ENCODE measurements around the gene LRRC75A. TPM values are rescaled to one million over a fixed set of nuclear protein-coding genes. Genes with fewer than 3 reads are reported as not detected.

LRRC75A gene
- total and polyA plus RNA-seq, 2 of the 8 experiments (the other 6 are each of a cell fraction or from before 2014, with no cell fraction given): 9.7 to 9.9 TPM

DNA sequence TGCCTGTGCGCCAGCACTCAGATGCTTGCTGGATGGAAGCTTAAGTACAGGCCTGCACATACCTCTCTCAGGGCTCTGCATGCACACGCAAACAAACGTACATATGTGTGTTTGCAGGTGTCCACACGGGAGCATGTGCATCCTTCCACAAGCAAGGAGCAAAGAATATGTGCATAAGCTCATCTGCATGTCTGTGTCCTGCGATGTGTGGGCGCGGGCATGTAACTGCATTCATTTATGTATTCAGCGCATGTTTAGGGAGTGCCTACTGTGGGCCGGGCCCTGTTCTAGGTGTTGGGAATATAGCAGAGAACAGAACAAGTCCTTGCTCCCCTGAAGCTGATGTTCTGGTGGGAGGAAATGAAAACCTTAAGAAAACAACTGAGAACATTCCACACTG lies 62.9 kb downstream of the LRRC75A start:
- Histone ChIP-seq H4K20me1 (replicated peaks in 1 of 2; ENCODE audit: control insufficient read depth in 1 of 2, insufficient read depth in 2 of 2, low read length in 2 of 2) (no peaks in the 10 kb centered on the region), H3K9ac (replicated peaks in 1 of 4; ENCODE audit: extremely low read depth in 1 of 4, low read depth in 3 of 4, low read length in 3 of 4) (no peak overlapping the region), H2BK5ac (ENCODE audit: low read depth, low read length) (no peak overlapping the region), H3K4me1 (replicated peaks in 1 of 4; ENCODE audit: control insufficient read depth in 3 of 4, insufficient read depth in 4 of 4, low read length in 3 of 4) (no peaks in the 10 kb centered on the region), H3K4me2 (ENCODE audit: insufficient read depth in 1 of 2, low read depth in 2 of 2, low read length in 2 of 2) (no peak overlapping the region), H3K23ac (ENCODE audit: insufficient read length) (no peak overlapping the region), H3K79me1 (ENCODE audit: low read depth, low read length) (no peaks in the 10 kb centered on the region), H2BK15ac (ENCODE audit: low read length) (0 out of 2 replicates have a peak overlapping the region, but pooled peaks have one; percentile 8), H3K27ac (ENCODE audit: low read depth, low read length) (no peak overlapping the region), H3K79me2 (ENCODE audit: control insufficient read depth in 1 of 2, insufficient read depth in 2 of 2, low read length in 2 of 2) (no peaks in the 10 kb centered on the region), H3K4me3 (ENCODE audit: extremely low read depth in 1 of 4, insufficient read depth in 2 of 4, low read depth in 3 of 4, low read length in 4 of 4) (no peak overlapping the region), H2BK20ac (ENCODE audit: low read length) (no peak overlapping the region), H4K8ac (ENCODE audit: extremely low read depth, insufficient read depth, low read length) (peak overlapping the region; percentile 23; the same call in 1 of the 2 replicates), H4K91ac (replicated peaks; ENCODE audit: insufficient read length, low read length) (no peak overlapping the region), H3K4ac (replicated peaks; ENCODE audit: insufficient read length, low read depth, low read length) (no peak overlapping the region), H3K9me3 (ENCODE audit: insufficient read depth in 2 of 2, low read depth in 1 of 2, low read length in 1 of 2) (no peaks in the 10 kb centered on the region), H2BK120ac (replicated peaks; ENCODE audit: low read depth, low read length) (no peak overlapping the region), H4K5ac (ENCODE audit: insufficient read length, low read depth, low read length) (no peak overlapping the region), H2AFZ (ENCODE audit: low read length) (no peak overlapping the region), H3K27me3 (replicated peaks in 1 of 4; ENCODE audit: control insufficient read depth in 3 of 4, extremely low read depth in 1 of 4, insufficient read depth in 3 of 4, low read length in 3 of 4) (no peaks in the 10 kb centered on the region; a peak in 1 of 7 replicates), H3K23me2 (ENCODE audit: low read depth, low read length) (no peaks in the 10 kb centered on the region), H3K56ac (replicated peaks; ENCODE audit: insufficient read length, low read depth, low read length) (no peak overlapping the region), H2AK5ac (ENCODE audit: low read depth, low read length) (no peak overlapping the region), H2BK12ac (ENCODE audit: low read depth, low read length) (no peak overlapping the region), H3K36me3 (ENCODE audit: control insufficient read depth in 2 of 4, insufficient read depth in 4 of 4, low read length in 3 of 4) (no peaks in the 10 kb centered on the region), H3K18ac (ENCODE audit: extremely low read depth, low read length) (no peak overlapping the region), H3K14ac (ENCODE audit: insufficient read length) (no peak overlapping the region)
- DNase-seq (ENCODE audit: low read depth in 1 of 2, low spot score in 2 of 2) (no peak), FAIRE-seq (no peak)
- 85% methylated on average over 9 of the region's 9 CpGs; no CpG with 5 or more reads in 1 of the 2 experiments for WGBS, 2 experiments (ENCODE audit: extremely low coverage in 1 of 2, insufficient coverage in 1 of 2, insufficient read length in 1 of 2, insufficient replicate concordance in 2 of 2, low coverage in 1 of 2, low lambda C conversion rate in 2 of 2, missing lambda C conversion rate in 1 of 2)
- TF ChIP-seq CTBP2 (IDR thresholded peaks at IDR 0.05; ENCODE audit: borderline replicate concordance, insufficient read depth, insufficient read length, low read length): no peak
- no peak for TF ChIP-seq SP1 (IDR thresholded peaks at IDR 0.05; ENCODE audit: low read depth, low read length)
- no peak for TF ChIP-seq FOSL1 (IDR thresholded peaks at IDR 0.05; ENCODE audit: insufficient read depth, low read depth, low read length)
- TF ChIP-seq NRF1 (IDR thresholded peaks at IDR 0.05; ENCODE audit: low read depth, low read length): no peak
- no peak for TF ChIP-seq RNF2 (IDR thresholded peaks at IDR 0.05; ENCODE audit: borderline replicate concordance, low read depth, low read length, missing control alignments, poor library complexity, severe bottlenecking)
- no peak for TF ChIP-seq KDM4A (IDR thresholded peaks at IDR 0.05; ENCODE audit: low read depth, low read length, severe bottlenecking)
- TF ChIP-seq CHD1 (IDR thresholded peaks at IDR 0.05; ENCODE audit: low read depth, low read length): no peak
- no peak for TF ChIP-seq CEBPB (IDR thresholded peaks at IDR 0.05; ENCODE audit: low read depth, low read length)
- TF ChIP-seq KDM1A (IDR thresholded peaks at IDR 0.05; ENCODE audit: borderline replicate concordance, low read length): no peak
- no peak for TF ChIP-seq HDAC6 (IDR thresholded peaks at IDR 0.05; ENCODE audit: low read depth, low read length)
- no peak for TF ChIP-seq SIN3A (conservative IDR thresholded peaks at IDR 0.05 in 1 of 2, IDR thresholded peaks at IDR 0.05 in 1 of 2; ENCODE audit: low read depth in 1 of 2, low read length in 2 of 2)
- no peak for TF ChIP-seq GABPA (IDR thresholded peaks at IDR 0.05; ENCODE audit: borderline replicate concordance, insufficient read depth, low read length)
- no peak for TF ChIP-seq E2F6 (IDR thresholded peaks at IDR 0.05)
- CTCF ChIA-PET (ENCODE audit: partially characterized antibody): interaction anchor here (0.8 to 4.6 kb wide), 5 partner anchors 9 to 94 kb away, joined by 4 to 53 read pairs (median 6); partner anchors contain the start of gene TRPV2
- POLR2A ChIA-PET (ENCODE audit: partially characterized antibody): interaction anchor here (1.1 to 6.0 kb wide), 3 partner anchors 10 to 46 kb away, joined by 3 to 75 read pairs (median 5); no protein-coding TSS in a partner anchor

Data from H1 (cell line).